ENCODE data around the gene DPYSL4. TPM values are rescaled to one million over a fixed set of nuclear protein-coding genes. Genes with fewer than 3 reads are reported as not detected.

Gene DPYSL4
- total RNA-seq, 1 donor from 2014 or later = 5.6 TPM

GRCh38 chr10:132241086-132241485, 54.3 kb downstream of the DPYSL4 start:
- DNase-seq (ENCODE audit: low read depth in 2 of 2) = no peak

- no peak for DNase-seq (ENCODE audit: low read depth in 2 of 2)
Measured at GRCh38 chr10:132241496-132241895, 54.7 kb downstream of the DPYSL4 start.

- DNase-seq (ENCODE audit: low read depth in 2 of 2) = no peak
Measured at GRCh38 chr10:132242103-132242840, 55.5 kb downstream of the DPYSL4 start.

- no peak for DNase-seq (ENCODE audit: low read depth in 2 of 2)
Measured at GRCh38 chr10:132243141-132243540, 56.4 kb downstream of the DPYSL4 start.

- DNase-seq (ENCODE audit: low read depth in 2 of 2) = no peak
Measured at GRCh38 chr10:132243626-132244025, 56.9 kb downstream of the DPYSL4 start.

GRCh38 chr10:132245056-132245455, 58.3 kb downstream of the DPYSL4 start:
- DNase-seq (ENCODE audit: low read depth in 2 of 2) = no peak

GRCh38 chr10:132246296-132246695, 59.5 kb downstream of the DPYSL4 start:
- DNase-seq (ENCODE audit: low read depth in 2 of 2) = no peak

GRCh38 chr10:132247943-132248342, 61.2 kb downstream of the DPYSL4 start:
- DNase-seq (ENCODE audit: low read depth in 2 of 2) = no peak

- DNase-seq (ENCODE audit: low read depth in 2 of 2) = peak in 1 of 2 donors; percentile 18
Measured at GRCh38 chr10:132248455-132249225, 61.9 kb downstream of the DPYSL4 start.

GRCh38 chr10:132249226-132249724, 62.5 kb downstream of the DPYSL4 start:
- no peak for DNase-seq (ENCODE audit: low read depth in 2 of 2)

GRCh38 chr10:132249824-132250375, 63.2 kb downstream of the DPYSL4 start:
- DNase-seq (ENCODE audit: low read depth in 2 of 2) = no peak

- DNase-seq (ENCODE audit: low read depth in 2 of 2) = no peak
Measured at GRCh38 chr10:132250481-132251475, 64.0 kb downstream of the DPYSL4 start.

- no peak for DNase-seq (ENCODE audit: low read depth in 2 of 2)
Measured at GRCh38 chr10:132251928-132252327, 65.2 kb downstream of the DPYSL4 start.

GRCh38 chr10:132252412-132252811, 65.7 kb downstream of the DPYSL4 start:
- DNase-seq (ENCODE audit: low read depth in 2 of 2) = no peak

- DNase-seq (ENCODE audit: low read depth in 2 of 2) = no peak
Measured at GRCh38 chr10:132253092-132253687, 66.4 kb downstream of the DPYSL4 start.

GRCh38 chr10:132254841-132255240, 68.1 kb downstream of the DPYSL4 start:
- no peak for DNase-seq (ENCODE audit: low read depth in 2 of 2)

Data from dermis microvascular lymphatic vessel endothelial cell (primary cell).